HG02973 (cell line): ENCODE results near the gene CLIC4.
"Not testable (repeated sequence)": the region's sequence is repeated elsewhere in the genome, so short reads cannot be mapped to it uniquely, and the experiment has no call there.

Experiments
- ATAC-seq: cut with Tn5 transposase; IDR thresholded peaks from one replicate; pipeline ENCODE4 v1.9.1; 2021; ENCODE audit warnings: moderate library complexity; ENCODE audit not compliant: unreplicated experiment

Gene CLIC4

DNA sequence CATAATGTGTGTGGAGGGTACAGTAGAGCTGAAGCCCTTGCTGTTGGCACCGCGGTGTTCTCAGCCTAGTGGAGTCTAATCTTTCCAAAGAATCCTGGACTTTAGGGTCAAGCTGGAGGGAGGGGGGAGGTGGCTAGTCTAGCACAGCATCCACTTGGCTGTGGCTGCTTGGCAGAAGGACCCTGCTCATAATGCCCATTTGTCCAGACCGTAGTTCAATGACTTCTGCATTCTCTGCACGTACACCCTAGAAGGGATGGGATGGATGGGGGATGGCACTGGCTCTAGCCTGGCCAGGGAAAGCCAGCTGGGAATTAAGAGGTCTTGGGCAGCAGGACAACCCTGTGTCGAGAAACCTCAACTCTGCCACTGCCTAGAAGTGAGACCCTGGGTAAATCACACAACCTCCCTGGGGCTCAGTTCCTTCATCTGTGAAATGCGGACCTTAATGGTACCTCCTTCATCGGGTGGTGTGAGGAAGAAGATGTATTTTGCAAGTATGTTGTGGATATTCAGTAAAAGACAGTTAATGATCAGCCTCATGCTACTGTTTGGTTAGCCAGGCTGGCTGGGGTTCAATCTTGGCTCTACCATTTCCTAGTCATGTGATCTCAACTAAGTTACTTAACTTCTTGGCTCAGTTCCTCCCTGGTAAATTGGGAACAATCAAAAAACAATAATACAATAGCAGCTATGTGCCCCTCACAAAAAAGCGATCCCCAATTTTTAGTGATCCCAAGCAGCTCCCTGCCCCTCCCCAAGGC, 27.2 kb upstream of the CLIC4 start:
- no peak for ATAC-seq

DNA sequence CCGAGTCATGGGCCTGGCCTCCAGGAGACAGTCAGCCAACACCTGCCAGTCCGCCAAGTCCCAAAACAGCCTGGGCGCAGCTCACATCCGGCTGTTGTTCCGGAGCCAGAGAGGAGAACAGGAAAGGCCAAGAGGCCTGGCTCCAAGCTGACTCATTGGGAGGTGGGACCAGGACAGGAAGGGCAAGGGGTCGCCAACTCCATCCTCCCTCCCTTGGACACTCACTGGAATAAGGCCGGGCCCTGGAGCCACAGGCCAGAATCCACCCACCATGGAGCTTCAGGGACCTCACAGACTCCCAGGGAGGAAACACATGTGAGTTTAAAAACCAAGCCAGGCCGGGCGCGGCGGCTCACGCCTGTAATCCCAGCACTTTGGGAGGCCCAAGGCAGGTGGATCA, 25.1 kb upstream of the CLIC4 start:
- ATAC-seq: no peak

GRCh38 chr1:24721533-24721932, 23.7 kb upstream of the CLIC4 start:
- no peak for ATAC-seq

- ATAC-seq: not testable (repeated sequence)
These were observed 22.9 kb upstream of the CLIC4 start for GRCh38 chr1:24722073-24723035.

GRCh38 chr1:24724345-24725208, 20.7 kb upstream of the CLIC4 start:
- no peak for ATAC-seq

DNA sequence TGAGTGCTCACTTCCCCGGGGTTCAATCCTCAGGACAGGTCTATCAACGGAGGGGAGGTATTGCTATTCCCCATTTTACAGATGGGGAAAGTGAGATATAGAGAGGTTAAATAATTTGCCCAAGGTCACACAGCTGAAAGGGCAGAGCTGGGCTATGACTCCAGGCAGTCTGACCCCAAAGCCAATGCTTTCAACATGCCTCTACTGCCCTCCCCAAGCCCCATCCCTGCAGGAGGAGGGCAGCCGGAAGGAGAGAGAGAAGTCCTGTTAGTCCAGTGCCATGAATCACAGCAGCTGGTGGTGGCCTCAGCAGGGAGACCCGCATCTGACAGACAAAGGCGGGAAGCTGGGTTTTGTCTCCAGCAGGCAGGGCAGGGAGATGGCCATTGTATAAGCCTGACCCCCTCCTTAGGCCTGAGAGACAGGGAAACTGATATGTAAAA, 20.0 kb upstream of the CLIC4 start:
- ATAC-seq: no peak

- no peak for ATAC-seq
These were observed 18.5 kb upstream of the CLIC4 start for GRCh38 chr1:24726741-24727140.

DNA sequence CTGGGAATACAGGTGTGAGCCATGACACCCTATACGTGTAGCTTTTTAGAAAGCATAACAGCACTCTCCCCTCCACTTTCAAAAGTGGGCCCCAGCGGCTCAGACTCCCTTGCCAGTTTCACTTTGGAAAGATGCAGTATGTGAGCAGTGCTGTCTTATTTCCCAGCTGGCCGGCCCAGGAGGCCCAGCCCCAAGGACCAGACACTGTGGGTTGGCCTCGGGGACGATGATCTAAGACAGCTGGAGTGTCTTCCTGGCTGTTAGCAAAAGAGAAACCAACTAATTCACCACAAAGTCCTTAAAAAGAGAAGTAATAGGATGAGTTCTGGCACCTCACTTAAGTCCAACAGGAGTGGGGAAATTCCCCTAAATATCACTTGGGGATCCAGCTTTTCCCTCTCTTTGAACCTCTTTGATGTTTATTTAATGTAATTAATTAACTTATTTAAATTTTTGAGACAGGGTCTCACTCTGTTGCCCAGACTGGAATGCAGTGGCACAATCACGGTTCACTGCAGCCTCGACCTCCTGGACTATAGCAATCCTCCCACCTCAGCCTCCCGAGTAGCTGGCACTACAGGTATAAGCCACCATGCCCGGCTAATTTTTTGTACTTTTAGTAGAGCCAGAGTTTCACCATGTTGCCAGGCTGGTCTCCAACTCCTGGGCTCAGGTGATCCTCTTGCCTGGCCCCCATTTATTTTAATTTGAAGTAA, 17.6 kb upstream of the CLIC4 start:
- ATAC-seq: peak; percentile 82

DNA sequence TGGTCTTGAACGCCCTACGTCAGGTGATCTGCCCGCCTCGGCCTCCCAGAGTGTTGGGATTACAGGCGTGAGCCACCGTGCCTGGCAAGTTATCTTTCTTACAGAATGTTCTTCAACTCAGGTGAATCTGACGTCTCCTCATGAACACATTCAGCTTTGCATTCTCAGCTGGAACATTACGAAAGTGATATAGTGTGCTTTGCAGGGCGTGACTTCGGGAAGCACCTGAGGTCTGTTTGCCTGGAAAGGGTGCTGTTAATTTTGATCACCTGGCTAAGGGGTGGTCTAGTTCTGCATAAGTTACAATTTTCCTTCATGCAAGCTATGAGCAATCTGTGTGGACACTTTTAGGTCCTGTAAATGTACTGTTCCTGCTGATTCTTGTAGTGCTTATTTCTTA, 16.3 kb upstream of the CLIC4 start:
- no peak for ATAC-seq

DNA sequence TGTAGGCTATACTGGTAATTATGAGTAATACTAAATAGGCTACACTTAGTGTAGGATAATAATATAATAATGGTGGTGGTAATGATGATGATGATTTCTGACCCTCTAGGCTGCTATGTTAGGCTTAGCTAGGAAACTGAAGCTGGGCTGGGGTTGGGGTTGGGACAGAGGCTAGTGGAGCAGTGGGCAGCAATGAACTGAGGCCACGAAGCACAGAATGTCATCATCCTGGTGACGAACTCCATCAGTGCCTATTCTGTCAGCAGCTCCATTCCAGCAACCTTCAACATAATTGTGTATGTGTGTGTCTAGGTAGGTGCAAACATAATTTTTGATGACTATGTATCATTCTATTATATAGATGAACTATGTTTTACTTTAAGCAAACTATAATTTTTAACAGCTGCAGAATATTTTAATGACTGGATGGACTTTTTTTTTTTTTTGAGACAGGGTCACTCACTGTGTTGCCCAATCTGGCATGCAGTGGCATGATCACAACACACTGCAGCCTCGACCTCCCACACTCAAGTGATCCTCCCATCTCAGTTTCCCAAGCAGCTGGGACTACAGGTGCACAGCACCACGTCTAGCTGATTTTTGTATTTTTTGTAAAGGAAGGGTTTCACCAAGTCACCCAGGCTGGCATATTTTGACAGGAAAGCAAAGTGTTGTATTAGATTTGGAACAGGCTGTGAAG, 12.9 kb upstream of the CLIC4 start:
- ATAC-seq: no peak

DNA sequence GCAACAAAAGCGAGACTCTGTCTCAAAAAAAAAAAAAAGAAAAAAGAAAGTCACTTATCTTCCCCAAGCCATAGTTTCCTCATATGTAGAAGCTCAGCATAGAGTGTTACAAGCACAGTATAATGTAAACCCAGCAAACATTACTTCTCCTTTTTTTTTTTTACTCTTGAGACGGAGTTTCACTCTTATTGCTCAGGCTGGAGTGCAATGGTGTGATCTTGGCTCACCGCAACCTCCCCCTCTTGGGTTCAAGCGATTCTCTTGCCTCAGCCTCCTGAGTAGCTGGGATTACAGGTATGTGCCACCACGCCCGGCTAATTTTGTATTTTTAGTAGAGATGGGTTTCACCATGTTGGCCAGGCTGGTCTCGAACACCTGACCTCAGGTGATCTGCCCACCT, 11.9 kb upstream of the CLIC4 start:
- ATAC-seq: peak; percentile 79

- no peak for ATAC-seq
These were observed 10.1 kb upstream of the CLIC4 start for GRCh38 chr1:24735156-24735508.

- ATAC-seq: no peak
These were observed 9.5 kb upstream of the CLIC4 start for GRCh38 chr1:24735509-24736375.

- no peak for ATAC-seq
These were observed 7.7 kb upstream of the CLIC4 start for GRCh38 chr1:24737368-24738117.

DNA sequence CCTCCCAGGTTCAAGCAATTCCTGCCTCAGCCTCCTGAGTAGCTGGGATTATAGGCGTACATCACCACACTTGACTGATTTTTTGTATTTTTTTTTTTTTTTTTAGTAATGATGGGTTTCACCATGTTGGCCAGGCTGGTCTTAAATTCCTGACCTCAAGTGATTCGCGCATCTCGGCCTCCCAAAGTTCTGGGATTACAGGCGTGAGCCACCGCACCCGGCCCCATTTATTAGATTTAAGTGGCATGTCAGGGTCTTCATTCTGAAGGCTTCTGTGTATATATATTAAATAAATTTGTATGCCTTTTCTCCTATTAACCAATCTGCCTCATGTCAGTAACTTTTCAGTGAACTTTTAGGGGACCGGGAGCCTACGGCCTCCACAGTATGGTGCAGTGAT, 6.0 kb upstream of the CLIC4 start:
- no peak for ATAC-seq

DNA sequence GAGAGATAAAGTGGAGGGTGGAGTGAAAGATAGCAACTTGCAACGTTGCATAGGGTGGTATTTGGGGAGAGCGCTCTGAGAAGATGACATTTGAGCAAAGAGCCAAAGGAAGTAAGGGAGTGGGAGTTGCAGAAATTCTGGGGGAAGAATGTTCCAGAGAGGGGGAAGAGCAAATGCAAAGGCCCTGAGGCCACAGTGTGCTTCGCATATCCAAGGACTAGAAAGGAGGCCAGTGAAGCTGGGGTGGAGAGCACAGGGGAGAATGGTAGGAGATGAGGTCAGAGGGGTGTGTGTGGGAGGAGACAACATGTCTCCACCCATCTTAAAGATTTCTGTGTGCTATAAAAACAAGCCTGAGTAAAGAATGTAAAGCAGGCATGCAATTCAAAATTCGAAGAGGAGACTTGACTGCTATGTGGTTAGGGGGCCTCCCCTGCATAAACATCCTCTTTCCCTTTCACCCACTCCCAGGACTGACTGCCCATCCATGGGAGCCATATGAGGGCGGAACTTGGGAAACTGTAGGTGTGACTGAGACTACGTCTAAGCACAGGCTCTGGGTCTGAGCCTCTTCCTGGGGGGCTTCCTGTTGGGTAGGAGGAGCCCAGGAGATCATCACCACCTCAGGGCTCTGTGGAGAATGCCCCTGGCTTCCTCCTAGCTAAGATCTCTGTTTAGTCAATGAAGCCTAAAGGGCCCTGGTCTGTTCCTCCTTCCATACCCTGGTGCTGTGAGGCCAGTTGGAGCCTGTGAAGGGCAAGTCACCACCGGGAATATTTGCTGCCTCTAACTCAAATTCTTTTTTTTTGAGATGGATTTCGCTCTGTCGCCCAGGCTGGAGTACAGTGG, 2.9 kb upstream of the CLIC4 start:
- no peak for ATAC-seq
